Small intestine (tissue), 7 donors: ENCODE data around the gene ARHGAP22. TPM values are rescaled to one million over a fixed set of nuclear protein-coding genes. Genes with fewer than 3 reads are reported as not detected.

ENCODE experiments used
- DNase-seq, 2 donors: peaks; one replicate each; pipeline versions ENCODE4 v3.0.0 to v3.0.0-alpha.2; 2013
- FAIRE-seq: peaks from 2 replicates; lab custom pipeline; 2012; peaks lifted over from hg19 to GRCh38; lab: Jason Lieb, UNC
- H3K27ac ChIP-seq, 3 donors: one replicate each; pipeline ENCODE4 v1.5.1; 2013; ENCODE audit warnings: low read length in 2 of 3, mild to moderate bottlenecking in 2 of 3, control low read depth in 1 of 3, inconsistent platforms in 1 of 3, low read depth in 1 of 3, moderate library complexity in 1 of 3
- H3K27me3 ChIP-seq, 3 donors: one replicate each; pipeline ENCODE4 v1.6.1; 2013; ENCODE audit warnings: low read length in 3 of 3, inconsistent platforms in 1 of 3; ENCODE audit not compliant: control insufficient read depth in 3 of 3, insufficient read depth in 3 of 3
- H3K36me3 ChIP-seq, 3 donors: one replicate each; pipeline ENCODE4 v1.6.1; 2013; ENCODE audit warnings: low read length in 3 of 3, inconsistent platforms in 1 of 3, low read depth in 1 of 3, mild to moderate bottlenecking in 1 of 3, moderate library complexity in 1 of 3; ENCODE audit not compliant: control insufficient read depth in 3 of 3, insufficient read depth in 2 of 3
- H3K4me1 ChIP-seq, 3 donors: one replicate each; pipeline ENCODE4 v1.6.1; 2013; ENCODE audit warnings: low read length in 2 of 3, inconsistent platforms in 1 of 3, low read depth in 1 of 3, mild to moderate bottlenecking in 1 of 3, moderate library complexity in 1 of 3; ENCODE audit not compliant: control insufficient read depth in 3 of 3, insufficient read depth in 2 of 3
- H3K4me3 ChIP-seq, 3 donors: one replicate each; pipeline ENCODE4 v1.5.1; 2013; ENCODE audit warnings: low read length in 3 of 3, control low read depth in 1 of 3, inconsistent platforms in 1 of 3, low read depth in 1 of 3, mild to moderate bottlenecking in 1 of 3, moderate library complexity in 1 of 3
- H3K9me3 ChIP-seq, 2 donors: one replicate each; pipeline ENCODE4 v1.6.1; 2013; ENCODE audit warnings: low read depth in 1 of 2, low read length in 1 of 2; ENCODE audit not compliant: control insufficient read depth in 2 of 2, insufficient read depth in 1 of 2
- WGBS, 3 donors: extraction: QIAGEN DNeasy Blood & Tissue Kit; methylation state at CpG; one replicate each; pipeline ENCODE4 v1.1.7; 2013; 5-methylcytosine and 5-hydroxymethylcytosine counted together
- polyA plus RNA-seq, 4 donors: library from polyadenylated mRNA; stranded (reverse) in 3 of 4; unstranded in 1 of 4; fragments of 200-250 nt in 3 of 4; fragments of 120-200 nt in 1 of 4; gene quantifications; one replicate each; pipeline versions ENCODE4 v1.2.1 to v1.2.3, GENCODE V29; 2013
- donor health status: healthy with polysubstance abuse.
- donor health status: control.
- donor health status: control.
- donor health status: Bipolar disorder and iron deficiency.
- donor health status: healthy.

The ARHGAP22 gene
- polyA plus RNA-seq, 4 donors: 0.54 to 1.4 (median 1.3) TPM; not detected in 1

DNA sequence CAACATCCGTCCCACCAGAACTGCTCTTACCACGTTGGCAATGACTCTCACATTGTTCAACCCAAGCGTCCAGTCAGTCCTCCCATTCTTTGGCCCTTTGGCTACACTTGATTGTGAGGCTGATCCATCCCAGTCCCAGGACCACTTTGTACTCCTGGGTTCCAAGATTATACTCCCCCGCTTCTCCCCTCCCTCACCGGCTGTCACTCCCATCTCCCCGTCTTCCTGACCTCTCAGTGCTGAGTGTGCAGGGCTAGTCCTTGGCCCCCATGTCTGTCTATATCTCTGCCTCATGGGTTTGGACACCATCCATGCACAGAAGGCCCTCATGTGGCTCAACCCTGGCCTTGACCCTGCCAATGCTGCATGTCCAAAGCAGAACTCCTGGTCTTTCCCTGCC, 12.5 kb downstream of the ARHGAP22 start:
- FAIRE-seq: no peak
- no peak for DNase-seq
- WGBS, 3 donors: 86 to 90% (median 89%) methylated on average over 6 of the region's 6 CpGs
- Histone ChIP-seq H3K4me3 (no peak overlapping the region), H3K9me3 (no peaks in the 10 kb centered on the region), H3K4me1 (no peaks in the 10 kb centered on the region), H3K27ac (no peak overlapping the region), H3K27me3 (no peaks in the 10 kb centered on the region), H3K36me3 (no peaks in the 10 kb centered on the region)

DNA sequence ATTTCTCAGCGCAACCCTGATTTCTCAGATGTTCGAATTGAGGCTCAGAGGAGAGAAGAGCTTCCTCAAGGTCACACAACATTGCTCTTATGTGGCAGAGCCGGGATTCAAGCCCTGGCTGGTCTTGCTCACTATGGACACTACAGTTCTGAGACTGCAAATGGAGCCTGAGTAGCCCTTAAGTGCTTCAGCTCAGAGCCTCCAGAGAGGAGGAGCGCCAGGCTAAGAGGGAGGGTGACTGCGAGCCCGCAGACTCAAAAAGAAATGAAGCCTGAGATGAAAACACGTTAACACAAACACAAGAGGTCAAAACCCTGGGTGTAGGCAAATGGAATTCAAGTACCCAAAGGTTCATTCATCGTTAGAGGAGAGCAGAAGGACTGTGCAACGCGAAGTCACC, 13.9 kb downstream of the ARHGAP22 start:
- no peak overlapping the region for H3K4me3 ChIP-seq
- WGBS, 3 donors: 80 to 87% (median 84%) methylated on average over 10 of the region's 10 CpGs
- FAIRE-seq: no peak

DNA sequence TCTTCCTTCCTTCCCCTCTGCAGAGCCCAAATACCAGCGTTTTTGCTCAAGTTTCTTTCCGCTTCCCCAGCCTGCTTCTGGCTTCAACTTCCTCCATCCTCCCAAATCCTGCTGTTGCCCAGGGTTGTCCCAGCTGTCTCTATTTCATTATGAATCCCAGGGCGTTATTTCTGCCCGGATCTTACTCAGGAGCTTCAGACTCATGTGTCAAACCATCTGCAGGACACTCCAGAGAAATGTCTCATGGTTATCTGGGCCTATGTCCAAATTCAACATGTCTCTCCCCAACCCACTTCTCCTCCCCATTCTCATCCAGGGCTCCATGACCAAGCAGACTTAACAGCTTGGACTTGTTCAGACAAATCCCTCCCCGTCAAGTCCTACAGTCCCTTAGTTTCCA, 15.6 kb downstream of the ARHGAP22 start:
- peaks cover 0 to 10% of the 10 kb centered on the region in 2 donors for H3K9me3 ChIP-seq
- H3K4me3 ChIP-seq: no peak overlapping the region
- DNase-seq: no peak
- no peak overlapping the region for H3K27ac ChIP-seq
- H3K27me3 ChIP-seq: no peaks in the 10 kb centered on the region
- no peak for FAIRE-seq
- H3K36me3 ChIP-seq: no peaks in the 10 kb centered on the region
- WGBS, 3 donors: 65 to 87% (median 76%) methylated on average over 5 of the region's 5 CpGs
- no peaks in the 10 kb centered on the region for H3K4me1 ChIP-seq

More for the DNA sequence above, 13.9 kb downstream of the ARHGAP22 start:
- H3K9me3 ChIP-seq: no peaks in the 10 kb centered on the region
- no peaks in the 10 kb centered on the region for H3K36me3 ChIP-seq
- H3K4me1 ChIP-seq: no peaks in the 10 kb centered on the region
- DNase-seq: no peak
- H3K27ac ChIP-seq: no peak overlapping the region
- H3K27me3 ChIP-seq: no peaks in the 10 kb centered on the region

DNA sequence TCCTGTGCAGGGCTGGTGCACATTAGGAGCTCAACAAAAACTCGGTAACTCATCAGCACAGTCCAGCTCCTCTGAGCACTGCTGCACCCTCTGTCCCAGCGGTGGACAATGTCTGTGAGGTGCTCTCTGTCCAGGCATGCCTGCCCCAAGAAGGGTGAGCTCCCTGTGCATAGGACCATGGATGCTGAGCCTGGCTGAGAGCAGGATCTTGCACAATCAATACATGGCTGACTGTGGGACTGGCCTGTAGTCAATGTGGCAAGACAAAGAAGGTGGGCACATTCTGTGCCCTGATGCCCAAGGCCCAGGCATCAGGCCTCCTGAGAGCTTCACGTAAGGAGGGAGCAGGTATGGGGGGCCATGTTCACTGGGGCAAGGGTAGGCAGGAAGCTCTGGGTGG, 17.1 kb downstream of the ARHGAP22 start:
- H3K27ac ChIP-seq: no peak overlapping the region
- no peak for FAIRE-seq

DNA sequence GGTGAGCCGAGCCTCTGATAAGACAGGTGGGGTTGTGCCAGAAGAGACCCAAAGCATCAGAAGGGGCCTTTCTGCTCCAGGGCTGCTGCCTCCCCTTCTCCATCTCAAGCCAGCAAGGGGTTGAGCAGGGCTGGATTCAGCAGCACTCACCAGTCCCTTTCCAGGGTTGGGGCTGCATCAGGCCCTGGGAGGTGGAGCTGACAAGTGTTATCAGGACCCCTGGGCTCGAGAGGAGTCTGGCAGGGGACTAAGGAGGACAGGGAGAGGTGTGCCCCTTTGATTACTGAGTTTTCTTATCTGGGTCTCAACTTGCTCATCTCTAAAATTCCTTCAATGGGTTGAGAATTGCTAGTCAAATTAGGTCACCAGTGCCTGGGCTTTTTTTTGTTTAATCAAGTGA, 17.8 kb downstream of the ARHGAP22 start:
- WGBS, 3 donors: 14 to 61% (median 26%) methylated on average over 2 of the region's 2 CpGs
- FAIRE-seq: no peak
- H3K9me3 ChIP-seq: peaks cover 0 to 10% of the 10 kb centered on the region in 2 donors
- no peaks in the 10 kb centered on the region for H3K27me3 ChIP-seq
- DNase-seq: no peak
- H3K4me3 ChIP-seq: no peak overlapping the region
- H3K36me3 ChIP-seq: no peaks in the 10 kb centered on the region
- H3K4me1 ChIP-seq: no peaks in the 10 kb centered on the region
- H3K27ac ChIP-seq: no peak overlapping the region

More for the DNA sequence above, 17.1 kb downstream of the ARHGAP22 start:
- Histone ChIP-seq H3K27me3 (no peaks in the 10 kb centered on the region), H3K36me3 (no peaks in the 10 kb centered on the region), H3K4me3 (no peak overlapping the region), H3K9me3 (peaks cover 0 to 10% of the 10 kb centered on the region in 2 donors), H3K4me1 (no peaks in the 10 kb centered on the region)
- 86 to 91% (median 87%) methylated on average over 3 of the region's 3 CpGs for WGBS, 3 donors
- DNase-seq: no peak

DNA sequence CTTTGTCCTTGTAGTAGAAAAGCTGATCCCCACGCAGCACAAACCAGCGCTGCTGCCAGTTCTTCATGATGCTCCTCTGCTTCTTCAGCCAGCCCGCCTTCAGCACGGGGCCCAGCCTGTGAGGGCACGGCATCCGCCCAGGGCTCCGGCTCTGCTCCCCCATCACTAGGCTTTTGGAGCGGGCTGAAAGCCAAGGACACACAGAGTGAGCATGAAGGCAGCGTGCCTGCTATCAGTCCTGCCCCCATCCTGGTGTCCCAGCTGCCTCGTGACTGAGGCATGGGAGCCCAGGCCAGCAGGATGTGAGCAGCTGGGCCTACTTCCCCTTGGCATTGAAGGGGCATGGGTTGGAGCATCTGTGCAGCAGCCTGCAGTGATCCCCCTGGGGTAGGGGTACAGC, 21.9 kb downstream of the ARHGAP22 start:
- Histone ChIP-seq H3K27ac (no peak overlapping the region), H3K4me3 (no peak overlapping the region), H3K36me3 (no peaks in the 10 kb centered on the region), H3K4me1 (no peaks in the 10 kb centered on the region), H3K9me3 (peaks cover 0 to 10% of the 10 kb centered on the region in 2 donors), H3K27me3 (peaks cover 0 to 2% (median 2%) of the 10 kb centered on the region in 3 donors)
- FAIRE-seq (no peak), DNase-seq (no peak)
- WGBS, 3 donors: 78 to 87% (median 82%) methylated on average over 10 of the region's 10 CpGs

DNA sequence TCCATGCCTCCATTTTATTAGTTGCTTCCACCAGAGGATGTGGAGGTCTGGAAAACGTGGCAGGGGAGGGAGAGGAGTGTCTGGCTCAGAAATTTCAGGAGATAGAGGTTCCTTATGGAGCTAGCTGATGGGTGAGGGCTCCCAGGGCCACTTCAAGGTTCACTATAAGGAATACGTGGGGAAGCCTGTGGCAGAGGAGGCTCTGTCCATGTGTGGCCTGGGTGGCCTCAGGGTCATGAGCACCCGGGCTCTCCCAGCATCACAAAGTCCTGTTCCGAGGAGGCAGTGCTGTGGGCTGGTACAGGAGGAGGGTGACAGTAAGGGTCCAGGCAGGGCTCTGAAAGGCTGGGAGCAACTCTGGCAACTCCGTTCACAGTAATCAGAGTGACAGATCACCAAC, 24.6 kb downstream of the ARHGAP22 start:
- no peak overlapping the region for H3K27ac ChIP-seq
- 78 to 81% (median 80%) methylated on average over 5 of the region's 5 CpGs for WGBS, 3 donors
- DNase-seq (no peak), FAIRE-seq (no peak)
- peaks cover 0 to 5% of the 10 kb centered on the region in 2 donors for H3K9me3 ChIP-seq
- H3K36me3 ChIP-seq: no peaks in the 10 kb centered on the region
- H3K4me1 ChIP-seq: no peaks in the 10 kb centered on the region
- H3K4me3 ChIP-seq: no peak overlapping the region
- H3K27me3 ChIP-seq: peaks cover 0 to 2% (median 2%) of the 10 kb centered on the region in 3 donors

DNA sequence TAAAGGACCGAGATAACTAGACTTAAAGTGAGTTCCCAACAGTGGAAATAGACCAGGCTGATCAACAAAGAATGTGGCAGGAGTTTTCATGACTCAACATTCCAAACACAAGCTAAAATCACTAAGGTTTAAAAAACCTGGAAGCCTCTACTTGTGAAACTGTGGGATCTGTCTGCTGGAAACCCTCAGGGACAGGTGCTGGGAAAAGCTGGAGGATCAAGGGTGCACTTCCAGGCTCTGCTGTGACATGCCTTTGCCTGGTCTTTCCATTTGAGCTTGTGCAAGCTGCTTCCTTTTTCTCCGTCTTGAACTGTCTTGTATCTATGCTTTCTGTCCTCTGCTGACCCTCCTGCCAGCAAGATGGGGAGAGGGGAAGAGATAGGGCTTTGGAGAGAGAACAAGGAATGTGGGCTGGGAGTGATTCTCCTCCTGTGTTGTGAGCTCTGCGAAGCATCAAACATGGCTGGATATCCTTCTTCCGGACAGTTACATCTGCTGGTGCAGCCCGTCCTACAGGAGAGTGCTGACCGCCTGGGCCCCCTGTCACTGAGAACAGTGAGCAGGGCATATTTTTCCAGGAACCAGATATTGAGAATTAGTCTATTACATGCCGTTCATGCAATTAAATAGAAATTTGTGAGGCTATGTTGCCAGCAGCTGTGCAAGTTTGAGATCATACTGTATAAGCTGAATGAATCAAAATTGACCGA, 25.5 kb downstream of the ARHGAP22 start:
- H3K4me1 ChIP-seq: no peaks in the 10 kb centered on the region
- H3K27ac ChIP-seq: no peak overlapping the region
- FAIRE-seq (no peak), DNase-seq (no peak)
- H3K27me3 ChIP-seq: peaks cover 0 to 2% (median 2%) of the 10 kb centered on the region in 3 donors
- H3K9me3 ChIP-seq: no peaks in the 10 kb centered on the region
- WGBS, 3 donors: 57 to 63% (median 61%) methylated on average over 8 of the region's 8 CpGs
- H3K36me3 ChIP-seq: no peaks in the 10 kb centered on the region
- H3K4me3 ChIP-seq: no peak overlapping the region
